ENCODE results near the gene UBE2D2. TPM values are rescaled to one million over a fixed set of nuclear protein-coding genes. Genes with fewer than 3 reads are reported as not detected.
"Not testable (repeated sequence)": the region's sequence is repeated elsewhere in the genome, so short reads cannot be mapped to it uniquely, and the experiment has no call there.

UBE2D2 gene
- total and polyA plus RNA-seq, 10 of the 15 experiments (the other 5 are each of a cell fraction or from before 2014, with no cell fraction given): 58.6 to 245 (median 128) TPM

GRCh38 chr5:139584137-139584536 lies 23.0 kb downstream of the UBE2D2 start:
- TF ChIP-seq EGR1 (IDR thresholded peaks at IDR 0.05; ENCODE audit: borderline replicate concordance in 1 of 2, low read depth in 2 of 2, low read length in 2 of 2) (no peak), TCF3 (IDR thresholded peaks at IDR 0.05; ENCODE audit: borderline replicate concordance, insufficient read depth, low read depth, low read length) (no peak), MXI1 (IDR thresholded peaks at IDR 0.05; ENCODE audit: low read depth, low read length) (no peak)
- TF ChIP-seq, protein P1, sequence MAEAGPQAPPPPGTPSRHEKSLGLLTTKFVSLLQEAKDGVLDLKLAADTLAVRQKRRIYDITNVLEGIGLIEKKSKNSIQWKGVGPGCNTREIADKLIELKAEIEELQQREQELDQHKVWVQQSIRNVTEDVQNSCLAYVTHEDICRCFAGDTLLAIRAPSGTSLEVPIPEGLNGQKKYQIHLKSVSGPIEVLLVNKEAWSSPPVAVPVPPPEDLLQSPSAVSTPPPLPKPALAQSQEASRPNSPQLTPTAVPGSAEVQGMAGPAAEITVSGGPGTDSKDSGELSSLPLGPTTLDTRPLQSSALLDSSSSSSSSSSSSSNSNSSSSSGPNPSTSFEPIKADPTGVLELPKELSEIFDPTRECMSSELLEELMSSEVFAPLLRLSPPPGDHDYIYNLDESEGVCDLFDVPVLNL (IDR thresholded peaks at IDR 0.05; ENCODE audit: low read depth, low read length): no peak
- in situ Hi-C loops (cut with MboI): no loop called here
- ChIA-PET RAD21 (ENCODE audit: unreplicated experiment) (interaction anchor here (1.5 kb wide), 1 partner anchor 21 kb away, joined by 3 read pairs; no protein-coding TSS in a partner anchor), CTCF (interaction anchor here (1.1 to 2.1 kb wide), 3 partner anchors 9 to 49 kb away, joined by 3 to 11 read pairs (median 3); no protein-coding TSS in a partner anchor), POLR2A (interaction anchor here (1.5 to 1.9 kb wide), 2 partner anchors 8 to 21 kb away, joined by 5 to 6 read pairs; no protein-coding TSS in a partner anchor), SMC1A (ENCODE audit: uncharacterized antibody, unreplicated experiment) (interaction anchor here (1.0 kb wide), 1 partner anchor 8 kb away, joined by 3 read pairs; no protein-coding TSS in a partner anchor)
- H3K27ac ChIP-seq (ENCODE audit: control insufficient read depth, insufficient read depth): no peak overlapping the region
- ATAC-seq (no peak), FAIRE-seq (no peak), DNase-seq (ENCODE audit: low read depth, low spot score) (no peak)
- no peak overlapping the region for H3K9ac ChIP-seq (ENCODE audit: control insufficient read depth, insufficient read depth, low read length)
- 17% methylated on average over 3 of the region's 3 CpGs for WGBS (ENCODE audit: insufficient coverage, insufficient replicate concordance, low lambda C conversion rate, missing lambda C conversion rate)
- peaks cover 15% of the 10 kb centered on the region for H3K4me1 ChIP-seq (ENCODE audit: control insufficient read depth, insufficient read depth, low read length)
- H3K4me2 ChIP-seq (ENCODE audit: control insufficient read depth, insufficient read depth): no peak overlapping the region
- peaks cover 76% of the 10 kb centered on the region for H3K79me2 ChIP-seq (ENCODE audit: control insufficient read depth, insufficient read depth, low read length)
- TSS peak; percentile 34 for BruUV-seq (replicated peaks)
- H4K20me1 ChIP-seq (ENCODE audit: control insufficient read depth, insufficient read depth): no peaks in the 10 kb centered on the region
- no peaks in the 10 kb centered on the region for H3K27me3 ChIP-seq (replicated peaks in 1 of 2; ENCODE audit: control insufficient read depth in 2 of 2, insufficient read depth in 2 of 2, low read length in 1 of 2)
- no peaks in the 10 kb centered on the region; the same call in 2 of the 3 replicates for H3K9me3 ChIP-seq (replicated peaks; ENCODE audit: control insufficient read depth, insufficient read depth, low read length)
- intact Hi-C loops (cut with micrococcal nuclease; ENCODE audit: unreplicated experiment): no loop called here
- no peak overlapping the region for H2AFZ ChIP-seq (ENCODE audit: control insufficient read depth, low read depth, low read length)
- H3K4me3 ChIP-seq: no peak overlapping the region
- peaks cover 4 to 9% of the 10 kb centered on the region in 2 experiments; a peak in 3 of 4 replicates for H3K36me3 ChIP-seq (ENCODE audit: control insufficient read depth in 2 of 2, insufficient read depth in 2 of 2, low read length in 1 of 2)

DNA sequence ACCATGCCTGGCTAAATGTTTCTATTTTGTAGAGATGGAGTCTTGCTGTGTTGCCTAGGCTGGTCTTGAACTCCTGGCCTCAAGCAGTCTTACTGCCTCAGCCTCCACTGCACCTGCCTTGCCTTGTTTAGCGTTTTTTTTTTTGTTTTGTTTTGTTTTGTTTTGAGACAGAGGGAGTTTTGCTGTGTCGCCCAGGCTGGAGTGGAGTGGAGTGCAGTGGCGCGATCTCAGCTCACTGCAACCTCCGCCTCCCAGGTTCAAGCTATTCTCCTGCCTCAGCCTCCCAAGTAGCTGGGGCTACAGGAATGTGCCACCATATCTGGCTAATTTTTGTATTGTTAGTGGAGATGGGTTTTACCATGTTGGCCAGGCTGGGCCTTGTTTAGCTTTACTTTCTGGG lies 27.0 kb downstream of the UBE2D2 start:
- FAIRE-seq; H4K20me1 ChIP-seq (ENCODE audit: control insufficient read depth, insufficient read depth); H3K27me3 ChIP-seq (replicated peaks in 1 of 2; ENCODE audit: control insufficient read depth in 2 of 2, insufficient read depth in 2 of 2, low read length in 1 of 2); ATAC-seq; H3K9me3 ChIP-seq (replicated peaks; ENCODE audit: control insufficient read depth, insufficient read depth, low read length); BruUV-seq (replicated peaks); H3K4me3 ChIP-seq; H3K4me2 ChIP-seq (ENCODE audit: control insufficient read depth, insufficient read depth); DNase-seq (ENCODE audit: low read depth, low spot score); H3K9ac ChIP-seq (ENCODE audit: control insufficient read depth, insufficient read depth, low read length); H3K27ac ChIP-seq (ENCODE audit: control insufficient read depth, insufficient read depth); intact Hi-C loops (cut with micrococcal nuclease; ENCODE audit: unreplicated experiment); in situ Hi-C loops (cut with MboI); H2AFZ ChIP-seq (ENCODE audit: control insufficient read depth, low read depth, low read length): not testable (repeated sequence)
- ChIA-PET CTCF (interaction anchor here (0.8 to 4.2 kb wide), 7 partner anchors 9 to 166 kb away, joined by 3 to 24 read pairs (median 4); no protein-coding TSS in a partner anchor), POLR2A (interaction anchor here (0.6 to 1.5 kb wide), 5 partner anchors 8 to 84 kb away, joined by 3 to 4 read pairs (median 3); no protein-coding TSS in a partner anchor), SMC1A (ENCODE audit: uncharacterized antibody, unreplicated experiment) (interaction anchor here (0.6 to 2.3 kb wide), 9 partner anchors 9 to 76 kb away, joined by 3 to 7 read pairs (median 3); no protein-coding TSS in a partner anchor), RAD21 (ENCODE audit: unreplicated experiment) (interaction anchor here (1.9 kb wide), 1 partner anchor 17 kb away, joined by 9 read pairs; no protein-coding TSS in a partner anchor)
- Histone ChIP-seq H3K4me1 (ENCODE audit: control insufficient read depth, insufficient read depth, low read length) (peaks cover 21% of the 10 kb centered on the region), H3K79me2 (ENCODE audit: control insufficient read depth, insufficient read depth, low read length) (peaks cover 76% of the 10 kb centered on the region), H3K36me3 (ENCODE audit: control insufficient read depth in 2 of 2, insufficient read depth in 2 of 2, low read length in 1 of 2) (peaks cover 4 to 11% of the 10 kb centered on the region in 2 experiments; a peak in 3 of 4 replicates)
- WGBS (ENCODE audit: insufficient coverage, insufficient replicate concordance, low lambda C conversion rate, missing lambda C conversion rate): 68% methylated on average over 5 of the region's 5 CpGs
